Glomerular endothelial cell (primary cell): ENCODE results near the gene ATXN7L3B. TPM values are rescaled to one million over a fixed set of nuclear protein-coding genes. Genes with fewer than 3 reads are reported as not detected.
"Not testable (repeated sequence)": the region's sequence is repeated elsewhere in the genome, so short reads cannot be mapped to it uniquely, and the experiment has no call there.

Source experiments
- DNase-seq: peaks from one replicate; pipeline ENCODE4 v3.0.0-alpha.2; 2011; ENCODE audit warnings: low read depth, low spot score; ENCODE audit errors: extremely low read depth
- total RNA-seq: library from RNA; depleted of rRNA; stranded (reverse); fragments of >200 nt; gene quantifications from 2 replicates; pipeline ENCODE4 v1.2.3, GENCODE V29; 2015

Gene ATXN7L3B, protein sequence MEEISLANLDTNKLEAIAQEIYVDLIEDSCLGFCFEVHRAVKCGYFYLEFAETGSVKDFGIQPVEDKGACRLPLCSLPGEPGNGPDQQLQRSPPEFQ
- total RNA-seq = 21.7 and 25.7 TPM in 2 replicates

DNA sequence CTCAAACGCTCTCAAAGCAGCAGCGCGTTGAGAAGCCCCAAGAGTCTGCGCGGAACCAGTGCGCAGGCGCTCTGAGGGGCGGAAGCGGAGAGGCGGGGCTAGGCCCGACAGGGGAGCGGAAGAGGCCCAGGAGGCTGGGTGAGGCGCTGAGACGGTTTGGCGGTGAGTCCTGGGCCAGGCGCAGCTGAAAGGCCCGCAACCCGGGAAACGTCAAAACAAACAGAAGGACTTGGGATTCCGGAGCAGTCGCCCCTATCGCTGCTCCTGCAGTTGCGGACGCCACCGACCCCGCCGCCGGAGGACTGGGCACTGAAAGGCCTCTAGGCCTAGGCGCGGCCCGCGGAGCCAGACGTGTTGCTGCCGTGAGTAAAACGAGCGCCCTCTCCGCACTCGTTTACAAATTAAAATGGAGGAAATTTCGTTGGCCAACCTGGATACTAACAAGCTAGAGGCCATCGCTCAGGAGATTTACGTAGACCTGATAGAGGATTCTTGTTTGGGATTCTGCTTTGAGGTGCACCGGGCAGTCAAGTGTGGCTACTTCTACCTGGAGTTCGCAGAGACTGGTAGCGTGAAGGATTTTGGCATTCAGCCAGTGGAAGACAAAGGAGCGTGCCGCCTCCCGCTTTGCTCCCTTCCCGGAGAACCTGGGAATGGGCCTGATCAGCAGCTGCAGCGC, at the start of gene ATXN7L3B:
Gene ATXN7L3B (plus strand): TSS at position 129 of the 679 bp plus-strand sequence. CDS start 278 bp downstream, at position 407.
- peak; percentile 70 for DNase-seq

DNA sequence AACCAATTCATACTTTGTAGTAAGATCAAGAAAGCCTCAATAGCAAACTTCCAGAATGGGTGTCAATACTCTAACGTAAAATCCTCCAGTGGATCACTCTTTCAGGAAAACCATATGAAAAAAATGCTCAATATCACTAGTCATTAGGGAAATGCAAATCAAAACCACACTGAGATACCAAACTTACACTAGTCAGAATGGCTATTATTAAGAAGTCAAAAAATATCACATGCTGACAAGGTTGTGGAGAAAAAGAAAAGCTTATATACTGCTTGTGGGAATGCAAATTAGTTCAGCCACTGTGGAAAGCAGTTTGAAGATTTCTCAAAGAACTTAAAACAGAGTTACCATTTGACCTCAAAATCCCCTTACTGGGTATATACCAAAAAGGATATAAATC, 49.5 kb upstream of the ATXN7L3B start:
- no peak for DNase-seq

DNA sequence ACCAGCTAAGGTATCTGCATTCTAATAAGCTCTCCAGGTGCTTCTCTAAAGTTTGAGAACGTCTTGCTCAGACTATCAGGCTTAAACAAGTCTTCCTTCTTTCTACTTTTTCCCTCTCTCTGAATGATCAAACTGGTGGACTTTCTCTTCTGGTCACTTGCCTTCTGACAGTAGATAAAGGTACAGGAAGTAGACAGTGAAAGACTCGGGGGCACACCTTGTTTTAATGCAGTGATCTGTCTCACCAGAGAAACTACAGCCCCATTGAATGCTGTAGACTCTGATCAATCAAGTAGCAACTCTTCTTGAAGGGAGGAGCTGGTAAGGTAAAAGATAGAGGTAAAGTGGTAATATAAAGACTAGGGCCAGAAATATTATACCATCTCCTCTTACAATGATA, 48.1 kb upstream of the ATXN7L3B start:
- DNase-seq = no peak

DNA sequence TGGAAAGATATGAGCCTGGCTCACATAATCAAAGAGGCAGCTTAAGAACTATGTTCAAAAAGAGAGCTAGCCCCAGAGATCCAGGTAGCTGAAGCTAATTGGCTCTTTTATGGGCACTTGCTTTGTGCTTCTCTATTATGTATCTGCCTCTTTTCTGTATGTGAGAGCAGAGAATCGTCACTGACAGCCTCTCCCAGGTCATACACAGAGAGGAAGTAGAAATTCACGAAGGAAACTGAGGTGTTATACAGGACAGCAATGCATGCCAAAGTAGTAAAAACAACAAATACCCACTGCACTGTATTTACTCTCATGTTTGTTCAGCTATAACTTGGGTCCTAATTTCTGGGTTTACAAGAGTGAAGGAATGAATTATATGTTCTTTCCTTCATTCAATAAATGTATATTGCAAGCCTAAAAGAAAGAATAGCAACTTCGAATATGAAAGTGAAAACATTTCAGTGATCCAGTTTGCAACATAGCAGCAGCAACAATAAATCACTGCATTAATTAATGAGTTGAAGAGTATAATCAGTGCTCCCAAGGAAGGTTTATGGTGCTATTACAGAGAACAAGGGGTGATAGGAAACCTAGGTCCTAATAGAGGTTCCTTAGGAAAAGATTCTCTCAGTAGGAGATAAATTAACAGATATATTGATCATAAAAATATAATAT, 47.1 kb upstream of the ATXN7L3B start:
- no peak for DNase-seq

DNA sequence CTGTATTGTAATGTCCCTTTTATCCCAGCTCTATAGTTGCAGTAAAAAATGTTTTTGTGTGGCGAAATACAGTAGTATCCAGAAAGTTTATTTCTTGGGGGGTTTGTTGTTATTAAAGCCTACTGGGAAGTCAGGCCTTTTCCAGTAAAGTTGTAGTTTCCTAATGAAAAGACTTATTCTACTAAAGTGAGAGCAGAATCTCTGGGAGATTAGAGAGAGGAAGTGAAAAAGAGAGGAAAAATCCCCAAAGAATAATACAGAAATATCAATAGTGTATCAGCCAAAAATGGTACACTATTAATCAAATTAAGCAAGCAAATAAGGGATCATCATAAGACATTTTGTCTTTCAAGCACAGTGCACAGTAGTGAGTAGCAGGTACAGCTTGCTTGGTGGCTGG, 46.3 kb upstream of the ATXN7L3B start:
- DNase-seq = no peak

DNA sequence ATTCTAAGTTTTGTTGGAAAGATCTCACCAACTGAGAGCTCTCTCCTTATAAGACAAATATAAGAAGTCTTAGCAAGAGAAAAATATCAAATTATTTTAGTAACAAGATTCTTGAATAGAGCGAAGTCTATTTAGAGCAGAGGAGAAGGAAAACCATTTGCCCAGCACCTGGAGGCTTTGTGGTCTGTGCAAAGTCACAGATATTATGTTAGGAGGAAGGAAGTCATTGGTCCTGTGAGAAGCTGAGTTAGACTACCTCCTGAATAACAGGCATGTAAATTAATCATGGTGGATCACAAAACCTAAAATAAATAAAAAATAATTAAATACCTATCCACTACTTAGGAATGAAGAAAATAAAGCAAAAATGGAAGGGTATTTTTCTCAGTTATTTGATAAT, 38.4 kb upstream of the ATXN7L3B start:
- DNase-seq = no peak

DNA sequence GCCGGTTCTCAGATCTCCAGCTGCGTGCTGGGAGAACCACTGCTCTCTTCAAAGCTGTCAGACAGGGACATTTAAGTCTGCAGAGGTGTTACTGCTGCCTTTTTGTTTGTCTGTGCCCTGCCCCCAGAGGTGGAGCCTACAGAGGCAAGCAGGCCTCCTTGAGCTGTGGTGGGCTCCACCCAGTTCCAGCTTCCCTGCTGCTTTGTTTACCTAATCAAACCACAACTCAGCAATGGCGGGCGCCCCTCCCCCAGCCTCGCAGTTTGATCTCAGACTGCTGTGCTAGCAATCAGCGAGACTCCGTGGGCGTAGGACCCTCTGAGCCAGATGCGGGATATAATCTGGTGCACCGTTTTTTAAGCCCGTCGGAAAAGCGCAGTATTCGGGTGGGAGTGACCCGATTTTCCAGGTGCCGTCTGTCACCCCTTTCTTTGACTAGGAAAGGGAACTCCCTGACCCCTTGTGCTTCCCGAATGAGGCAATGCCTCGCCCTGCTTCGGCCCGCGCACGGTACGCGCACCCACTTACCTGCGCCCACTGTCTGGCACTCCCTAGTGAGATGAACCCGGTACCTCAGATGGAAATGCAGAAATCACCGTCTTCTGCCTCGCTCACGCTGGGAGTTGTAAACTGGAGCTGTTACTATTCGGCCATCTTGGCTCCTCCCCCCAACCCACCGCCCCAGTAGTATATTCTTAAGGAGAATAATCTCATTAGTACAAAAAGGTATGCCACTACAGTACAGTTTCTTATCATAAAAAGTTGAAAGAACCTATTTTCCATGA, 28.6 kb upstream of the ATXN7L3B start:
- DNase-seq = not testable (repeated sequence)

DNA sequence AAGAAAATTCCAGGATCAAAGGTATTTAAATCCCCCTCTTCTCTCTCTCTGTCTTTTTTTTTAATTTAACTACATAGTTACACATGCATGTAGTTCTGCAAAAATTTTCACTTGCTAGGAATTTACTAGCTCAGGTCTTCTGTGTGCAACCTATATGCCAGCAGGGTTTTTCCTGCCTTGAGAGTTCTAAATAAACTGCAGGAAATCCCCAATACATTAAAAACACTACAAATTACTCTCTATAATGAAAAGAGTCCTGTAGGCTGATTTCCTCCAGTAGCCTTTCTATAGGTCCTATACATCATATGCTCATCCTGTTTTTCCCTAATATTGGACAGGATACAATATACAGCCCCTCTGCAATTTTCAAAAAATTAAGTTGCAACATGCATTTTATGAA, 27.7 kb upstream of the ATXN7L3B start:
- no peak for DNase-seq

DNA sequence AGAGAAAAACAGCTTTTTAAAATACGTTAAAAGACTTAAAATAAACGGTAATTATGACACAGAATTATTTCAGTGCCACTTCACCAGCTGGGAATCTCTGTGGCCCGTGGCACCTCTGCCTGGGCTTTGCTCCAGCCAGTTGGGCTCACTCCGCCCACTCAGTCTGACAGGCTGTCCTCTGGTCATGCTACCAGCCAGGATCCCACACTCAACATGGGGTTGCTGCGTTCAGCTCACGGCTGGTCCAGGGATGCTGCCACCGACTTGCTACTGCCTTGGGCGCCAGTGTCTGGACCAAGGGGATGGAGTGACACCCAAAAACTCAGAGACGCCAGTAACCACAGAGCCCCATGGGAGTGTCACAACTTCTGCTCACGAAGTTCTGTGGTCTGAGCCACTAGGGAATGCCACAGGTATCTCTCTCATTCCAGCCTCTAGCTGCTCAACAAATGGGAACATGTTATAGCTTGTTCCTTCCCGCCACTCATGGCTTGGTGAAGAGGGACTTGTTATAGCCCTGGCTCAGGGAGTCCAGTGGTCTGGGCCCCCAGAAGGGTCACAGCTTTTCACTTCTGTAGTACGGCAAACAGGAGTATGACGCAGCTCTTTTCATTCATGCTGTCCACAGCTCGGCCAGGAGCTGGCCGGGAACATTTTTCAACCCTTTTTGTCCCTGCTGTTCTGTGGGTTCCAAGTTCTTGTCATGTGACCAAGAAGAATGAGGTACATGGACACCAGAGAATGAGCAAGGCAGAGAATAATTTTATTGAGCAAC, 23.4 kb upstream of the ATXN7L3B start:
- no peak for DNase-seq

DNA sequence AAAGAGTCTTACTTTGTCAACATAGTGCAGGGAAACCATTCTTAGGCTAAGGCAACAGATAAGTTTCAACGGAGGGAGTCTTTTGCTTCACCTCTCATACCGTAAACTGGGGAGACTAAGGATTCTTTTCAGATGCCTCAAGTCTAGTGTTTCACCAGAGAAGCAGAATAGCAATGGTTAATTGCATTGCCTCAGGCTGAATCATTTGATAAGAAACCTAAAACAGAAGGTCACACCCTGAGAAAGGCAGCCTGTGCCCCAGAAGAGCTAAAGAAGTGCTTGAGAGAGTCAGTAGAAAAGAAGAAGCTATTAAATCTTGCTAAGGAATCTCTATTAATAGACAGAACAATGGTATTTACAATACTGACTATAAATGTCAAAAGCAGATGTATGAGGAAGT, 21.8 kb upstream of the ATXN7L3B start:
- no peak for DNase-seq

DNA sequence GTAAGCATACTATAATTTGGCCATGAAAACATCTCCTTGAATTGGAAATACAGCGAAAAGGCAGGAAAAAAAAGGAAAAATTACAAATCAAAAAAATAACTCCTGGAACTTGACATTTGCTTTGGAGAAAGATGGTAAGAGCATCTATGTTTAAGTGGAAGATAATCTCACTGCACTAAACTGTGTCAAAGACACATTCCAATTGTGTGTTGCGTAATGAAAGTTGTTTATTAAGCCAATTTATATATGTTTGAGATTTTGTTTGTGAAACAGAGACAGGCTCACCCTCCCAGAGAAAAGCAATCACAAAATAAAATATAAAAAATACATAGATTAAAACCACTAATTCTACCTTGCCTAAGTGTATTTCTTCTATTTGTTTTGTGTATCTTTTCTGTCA, 11.1 kb upstream of the ATXN7L3B start:
- no peak for DNase-seq

DNA sequence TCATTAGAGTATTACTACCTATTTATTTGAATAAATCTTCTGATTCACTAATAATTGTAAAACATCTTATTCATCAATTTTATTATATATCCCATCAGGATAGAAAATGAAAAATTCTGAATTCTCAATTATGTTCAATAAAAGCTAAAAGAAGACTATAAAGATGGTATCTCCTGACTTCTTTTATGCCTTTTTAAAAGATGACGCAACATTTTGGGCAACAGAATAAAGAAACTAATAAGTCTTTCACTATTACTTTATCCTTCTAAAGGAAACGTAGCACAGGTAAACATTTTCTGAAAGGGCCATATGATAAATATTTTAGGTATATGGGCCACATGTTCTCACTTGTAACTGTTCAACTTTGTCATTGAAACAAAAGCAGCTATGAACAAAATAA, 10.1 kb upstream of the ATXN7L3B start:
- no peak for DNase-seq

DNA sequence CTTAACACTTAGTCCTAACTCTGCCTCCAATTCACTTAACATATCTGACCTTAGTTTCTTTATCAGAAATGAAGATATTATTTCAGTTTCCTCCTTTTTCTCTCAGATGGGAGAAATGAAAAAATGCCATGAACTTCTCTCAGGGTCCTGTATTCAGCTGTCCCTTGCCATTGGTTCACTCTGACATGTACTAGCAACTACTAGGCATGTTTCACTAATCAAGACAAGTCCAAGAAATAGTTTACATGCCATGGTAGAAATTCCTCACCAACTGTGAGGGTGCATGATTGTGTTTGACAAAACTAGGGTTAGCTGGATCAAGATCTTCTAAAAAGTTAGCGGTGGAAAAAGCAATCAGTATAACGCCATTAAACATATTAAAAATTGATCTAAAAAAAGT, 7.0 kb upstream of the ATXN7L3B start:
- no peak for DNase-seq

DNA sequence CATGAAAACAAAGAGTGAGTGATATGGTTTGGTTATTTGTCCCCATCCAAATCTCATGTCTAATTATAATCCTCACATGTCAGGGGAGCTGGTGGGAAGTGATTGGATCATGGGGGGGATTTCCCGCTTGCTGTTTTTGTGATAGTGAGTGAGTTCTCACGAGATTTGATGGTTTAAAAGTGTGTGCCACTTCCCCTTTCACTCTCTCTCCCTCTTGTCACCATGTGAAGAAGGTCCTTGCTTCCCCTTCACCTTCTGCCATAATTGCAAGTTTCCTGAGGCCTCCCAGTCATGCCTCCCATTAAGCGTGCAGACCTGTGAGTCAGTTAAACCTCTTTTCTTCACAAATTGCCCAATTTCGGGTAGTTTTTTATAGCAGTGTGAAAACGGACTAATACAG, 2.1 kb upstream of the ATXN7L3B start:
- DNase-seq = no peak

DNA sequence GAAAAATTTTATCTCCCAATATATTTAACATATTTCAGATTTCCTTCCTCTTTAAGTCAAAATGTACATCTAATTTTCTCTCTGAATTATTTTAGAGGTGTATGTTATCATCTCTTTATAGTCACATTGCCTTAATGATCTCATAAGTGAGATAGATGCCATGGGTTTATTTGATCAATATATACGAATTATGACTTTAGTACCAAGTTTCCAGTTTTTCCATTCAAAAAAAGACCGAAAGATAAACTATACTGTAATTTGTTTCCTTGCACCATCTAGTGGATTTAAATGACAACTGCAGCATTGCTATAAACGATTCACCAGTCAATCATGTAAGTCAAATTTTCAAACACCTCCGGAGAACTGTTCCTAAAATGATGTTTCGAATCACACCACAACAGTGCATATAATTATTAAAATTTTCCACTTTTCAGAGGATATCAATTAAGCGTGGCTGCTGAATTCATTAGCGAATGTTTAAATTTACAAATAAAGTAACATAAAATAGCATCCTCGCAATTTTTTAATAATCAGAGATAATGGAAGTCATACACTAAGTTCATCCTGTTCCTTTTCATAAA, 419 bp upstream of the ATXN7L3B start:
- peak; percentile 37 for DNase-seq

DNA sequence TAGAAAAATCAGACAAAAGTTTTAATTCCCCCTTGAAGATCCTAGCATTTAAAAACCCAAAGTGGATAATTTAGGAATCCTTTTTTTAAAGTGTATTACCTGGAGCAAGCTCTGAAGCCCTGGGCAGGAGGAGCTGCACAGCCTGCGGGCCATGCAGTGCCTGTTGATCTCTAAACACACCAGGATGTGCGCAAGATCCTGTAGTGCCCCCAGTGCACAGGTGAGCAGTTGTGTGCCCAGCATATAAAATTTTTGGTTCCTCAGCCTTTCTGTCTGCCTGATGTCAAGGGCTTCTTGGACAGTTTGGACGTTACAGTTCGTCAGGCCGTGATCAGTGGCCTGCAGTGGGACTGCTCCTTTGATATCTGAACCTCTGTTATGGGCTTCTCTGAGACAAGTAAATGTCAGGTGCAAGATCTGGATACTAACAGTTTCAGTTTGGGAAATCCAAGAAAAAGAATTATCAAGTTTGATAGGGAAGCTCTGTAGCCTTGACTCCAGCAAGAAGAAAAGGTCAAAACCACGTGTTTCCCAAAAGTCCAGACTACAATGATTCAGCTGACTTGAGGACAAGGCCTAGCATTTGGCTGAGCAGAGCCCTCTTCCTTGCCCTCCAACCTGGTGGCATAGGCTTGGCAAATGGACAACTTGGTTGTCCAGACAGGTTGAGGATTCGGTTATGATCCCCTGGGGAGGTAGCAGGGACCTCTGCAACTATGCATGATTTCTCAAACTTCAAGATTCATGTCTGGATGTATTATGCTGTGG, 1.0 kb downstream of the ATXN7L3B start:
- no peak for DNase-seq

DNA sequence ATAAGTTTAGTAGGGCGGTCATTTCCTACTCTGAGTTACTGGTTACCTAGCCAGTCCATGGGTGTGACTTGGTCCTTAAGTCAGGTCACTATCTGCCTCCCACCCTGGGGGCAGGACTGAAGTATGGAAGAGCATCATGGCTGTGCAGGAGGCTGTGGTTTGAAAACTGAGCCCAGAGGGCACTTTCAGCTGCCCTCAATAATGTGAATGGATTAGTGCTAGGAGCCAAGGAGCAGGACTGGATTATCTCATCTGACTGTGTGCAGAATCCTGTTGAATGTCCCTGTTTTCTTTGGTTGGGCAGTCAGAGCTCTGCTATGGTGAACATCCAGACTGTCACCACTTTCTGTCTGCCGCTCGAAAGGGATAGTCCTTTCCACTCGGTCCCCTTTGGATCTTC, 1.6 kb downstream of the ATXN7L3B start:
- DNase-seq = no peak

DNA sequence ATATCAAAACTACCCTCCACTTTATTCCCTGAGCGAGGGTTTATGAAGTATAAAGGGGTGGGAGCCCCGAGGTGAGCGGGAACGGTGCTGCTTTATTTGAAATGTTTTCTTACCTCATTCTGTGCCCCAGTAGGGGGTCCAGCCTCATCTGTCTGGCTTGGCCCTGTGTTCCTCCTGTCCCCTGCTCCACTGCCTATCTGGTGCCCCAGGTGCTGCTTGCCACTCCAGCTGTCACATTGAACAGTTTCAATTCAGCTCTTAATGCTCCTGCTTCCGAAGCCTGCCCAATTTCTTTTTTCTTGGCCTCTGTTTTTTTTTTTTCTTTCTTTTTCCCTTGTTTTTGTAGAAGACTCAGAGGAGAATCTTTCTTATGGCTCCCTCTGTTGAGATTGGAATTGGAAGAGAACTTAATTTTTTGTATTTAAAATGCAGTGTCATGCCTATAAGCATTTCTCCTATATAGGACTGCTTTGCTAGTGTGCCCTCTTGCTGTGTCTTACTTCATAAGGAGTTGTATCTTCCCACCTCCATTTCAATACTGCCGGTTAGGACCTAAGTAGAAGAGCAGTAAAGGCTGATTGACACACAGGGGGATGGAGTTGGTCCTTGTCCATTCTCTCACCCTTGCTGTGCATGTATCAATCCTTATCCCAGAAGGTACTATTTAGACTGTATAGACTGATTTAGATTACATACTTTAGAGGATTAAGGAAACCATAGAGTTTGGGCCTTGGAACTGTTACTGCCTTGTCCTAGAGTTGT, 2.3 kb downstream of the ATXN7L3B start:
- DNase-seq = no peak

DNA sequence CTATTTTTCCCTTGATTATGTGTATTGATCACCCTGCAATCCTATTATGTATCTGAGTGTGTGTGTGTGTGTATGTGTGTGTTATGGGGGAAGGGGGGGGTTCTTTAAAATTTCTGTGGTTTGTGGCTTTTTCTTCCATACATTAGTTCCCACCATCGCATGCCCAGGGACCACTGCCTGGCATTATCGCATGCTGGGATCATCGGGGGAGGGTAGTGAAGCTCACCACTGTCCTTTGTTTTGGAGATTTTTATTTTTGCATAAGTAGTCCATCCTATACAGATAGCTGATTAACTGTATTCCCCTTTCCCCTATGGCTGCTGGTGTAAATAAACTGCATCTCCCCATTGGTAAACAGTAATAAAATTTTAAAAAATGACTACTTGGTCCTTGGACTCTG, 3.4 kb downstream of the ATXN7L3B start:
- no peak for DNase-seq
